GM18517 (cell line): ENCODE measurements around the gene P2RY6.
A peak's percentile ranks its signal among the peaks of the same experiment; 100 is the strongest.

Source experiments
- ATAC-seq: cut with Tn5 transposase; IDR thresholded peaks from one replicate; pipeline ENCODE4 v1.9.1; 2021; ENCODE audit warnings: mild to moderate bottlenecking, moderate library complexity; ENCODE audit not compliant: unreplicated experiment

The P2RY6 gene

GRCh38 chr11:73293356-73293936 is 21.3 kb downstream of the P2RY6 start:
- ATAC-seq = no peak

DNA sequence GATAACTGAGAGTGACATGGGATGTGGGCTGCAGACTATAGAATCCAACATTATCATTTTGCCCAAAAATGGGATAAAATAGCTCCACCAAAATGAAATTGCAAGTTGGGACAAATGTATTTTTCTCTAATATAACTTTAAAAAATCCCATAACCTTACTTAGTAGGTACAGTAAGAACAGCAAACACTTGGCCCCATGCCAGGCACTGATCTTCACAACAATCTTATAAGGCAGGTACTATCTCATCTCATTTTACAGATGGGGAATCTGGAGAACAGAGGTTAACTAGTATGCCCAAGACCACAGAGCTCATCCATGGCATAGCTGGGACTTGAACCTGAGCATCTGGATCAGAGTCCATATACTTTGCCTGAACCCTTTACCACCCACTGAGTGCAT is 22.5 kb downstream of the P2RY6 start:
- ATAC-seq = no peak

GRCh38 chr11:73295241-73295995 is 23.3 kb downstream of the P2RY6 start:
- no peak for ATAC-seq

GRCh38 chr11:73295996-73296318 is 23.8 kb downstream of the P2RY6 start:
- ATAC-seq = no peak

GRCh38 chr11:73296501-73297230 is 24.5 kb downstream of the P2RY6 start:
- ATAC-seq = no peak

DNA sequence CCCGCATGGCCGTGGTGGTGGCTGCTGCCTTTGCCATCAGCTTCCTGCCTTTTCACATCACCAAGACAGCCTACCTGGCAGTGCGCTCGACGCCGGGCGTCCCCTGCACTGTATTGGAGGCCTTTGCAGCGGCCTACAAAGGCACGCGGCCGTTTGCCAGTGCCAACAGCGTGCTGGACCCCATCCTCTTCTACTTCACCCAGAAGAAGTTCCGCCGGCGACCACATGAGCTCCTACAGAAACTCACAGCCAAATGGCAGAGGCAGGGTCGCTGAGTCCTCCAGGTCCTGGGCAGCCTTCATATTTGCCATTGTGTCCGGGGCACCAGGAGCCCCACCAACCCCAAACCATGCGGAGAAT is 25.1 kb downstream of the P2RY6 start:
- ATAC-seq = no peak

DNA sequence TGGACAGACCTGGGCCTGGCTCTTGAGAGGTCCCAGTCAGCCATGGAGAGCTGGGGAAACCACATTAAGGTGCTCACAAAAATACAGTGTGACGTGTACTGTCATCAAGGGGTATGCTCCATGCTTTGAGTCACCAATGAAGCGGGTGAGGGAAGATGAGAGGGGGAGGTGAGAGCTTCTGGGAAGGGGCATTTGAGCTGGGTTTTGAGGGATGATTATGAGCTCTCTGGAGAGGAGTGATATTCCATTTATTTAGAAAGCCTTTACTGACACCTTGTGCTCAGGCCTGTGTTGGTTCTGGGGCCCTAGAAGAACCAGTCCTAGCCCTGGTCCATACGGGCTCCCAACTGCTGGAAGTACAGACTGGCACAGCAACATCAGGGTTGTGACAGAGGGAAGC is 25.6 kb downstream of the P2RY6 start:
- no peak for ATAC-seq

GRCh38 chr11:73298233-73298632 is 26.1 kb downstream of the P2RY6 start:
- no peak for ATAC-seq

GRCh38 chr11:73299751-73300150 is 27.6 kb downstream of the P2RY6 start:
- ATAC-seq = no peak

DNA sequence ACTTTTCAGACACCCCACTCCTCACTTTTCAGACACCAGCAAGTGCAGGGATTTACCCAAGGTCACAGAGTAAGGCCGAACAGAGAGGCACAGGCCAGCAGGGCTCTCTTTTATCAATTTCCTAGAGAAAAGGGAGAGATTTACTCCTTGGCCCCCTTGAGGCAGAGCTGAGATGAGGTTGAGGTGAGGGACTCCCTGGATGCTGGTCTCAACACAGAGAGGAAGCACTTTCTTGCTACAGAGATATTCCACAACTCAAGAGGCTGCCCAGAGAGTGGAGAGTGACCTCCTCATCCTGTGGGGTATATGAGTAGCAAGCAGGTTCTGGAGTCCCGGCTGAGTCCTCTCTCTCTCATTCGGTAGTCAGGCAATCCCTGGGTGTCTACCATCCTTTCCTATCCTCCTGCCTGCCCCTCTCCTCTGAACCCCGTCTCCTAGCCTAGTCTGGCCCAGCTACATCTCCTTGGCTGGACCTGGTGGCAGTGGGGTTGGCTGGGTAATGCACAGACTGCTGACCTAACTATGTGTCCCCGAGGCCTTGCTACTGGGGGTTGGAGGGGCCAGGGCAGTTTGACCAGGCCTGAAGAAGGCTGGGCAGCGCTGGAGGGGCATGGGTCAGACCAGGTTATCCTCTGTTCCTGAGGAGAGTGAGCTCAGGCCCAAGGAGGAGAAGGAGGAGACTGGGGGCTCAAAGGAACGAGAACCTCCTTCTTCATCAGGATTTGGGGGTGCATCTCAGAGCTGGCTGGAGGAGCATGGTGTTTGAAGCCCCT is 34.1 kb downstream of the P2RY6 start:
- ATAC-seq = no peak

- no peak for ATAC-seq
Measured at GRCh38 chr11:73306977-73307322, 34.8 kb downstream of the P2RY6 start.

GRCh38 chr11:73307323-73308002 is 35.3 kb downstream of the P2RY6 start:
- ATAC-seq = peak; percentile 63

DNA sequence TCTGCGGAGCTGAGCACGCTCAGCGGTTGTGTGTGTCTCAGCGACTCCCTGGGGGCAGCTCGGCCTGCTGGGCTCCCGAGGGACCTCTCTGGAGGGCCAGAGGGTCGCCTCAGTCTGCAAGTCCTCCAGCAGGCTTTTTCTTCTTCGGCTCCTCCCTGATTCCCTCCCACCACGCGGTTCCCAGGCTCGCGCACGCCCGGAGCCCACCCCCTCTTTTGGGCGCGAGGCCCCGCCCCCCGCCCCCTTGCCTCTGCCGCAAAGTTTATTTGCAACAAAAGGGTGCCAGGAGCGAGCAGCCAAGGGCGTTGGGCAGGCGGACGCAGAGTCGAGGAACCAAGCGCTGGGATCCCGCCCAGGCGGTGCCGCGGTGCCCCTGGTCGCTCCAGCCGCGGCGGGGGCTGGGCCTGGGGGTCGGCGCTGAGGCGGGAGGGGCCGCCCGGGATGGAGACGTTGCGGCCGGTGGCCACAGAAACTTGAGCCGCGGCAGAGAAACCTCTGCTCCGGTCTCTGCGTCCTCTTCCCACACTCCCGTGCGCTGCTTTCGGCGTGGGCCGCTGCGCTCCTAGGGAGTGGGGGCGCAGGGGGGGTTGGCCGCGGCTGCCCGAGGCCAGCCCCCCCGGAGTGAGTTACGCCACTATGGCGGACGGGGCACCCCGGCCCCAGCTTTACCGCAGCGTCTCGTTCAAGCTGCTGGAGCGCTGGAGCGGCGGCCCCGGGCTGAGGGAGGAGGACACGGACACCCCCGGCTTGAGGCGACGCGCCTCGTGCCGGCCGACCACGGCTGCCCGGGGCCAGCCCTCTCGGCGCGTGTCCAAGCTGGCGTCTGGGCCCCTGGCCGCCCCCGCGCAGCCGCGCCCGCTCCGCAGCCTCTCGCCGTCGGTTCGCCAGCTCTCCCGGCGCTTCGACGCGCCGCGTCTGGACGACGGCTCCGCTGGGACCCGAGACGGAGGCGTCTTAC is 36.1 kb downstream of the P2RY6 start, which contains the start of gene ARHGEF17:
Gene ARHGEF17 (plus strand): TSS at position 274 of the 958 bp plus-strand sequence. CDS start 363 bp downstream, at position 637.
- ATAC-seq = peak; percentile 39

- ATAC-seq = no peak
Measured at GRCh38 chr11:73308961-73309919, 37.1 kb downstream of the P2RY6 start.

DNA sequence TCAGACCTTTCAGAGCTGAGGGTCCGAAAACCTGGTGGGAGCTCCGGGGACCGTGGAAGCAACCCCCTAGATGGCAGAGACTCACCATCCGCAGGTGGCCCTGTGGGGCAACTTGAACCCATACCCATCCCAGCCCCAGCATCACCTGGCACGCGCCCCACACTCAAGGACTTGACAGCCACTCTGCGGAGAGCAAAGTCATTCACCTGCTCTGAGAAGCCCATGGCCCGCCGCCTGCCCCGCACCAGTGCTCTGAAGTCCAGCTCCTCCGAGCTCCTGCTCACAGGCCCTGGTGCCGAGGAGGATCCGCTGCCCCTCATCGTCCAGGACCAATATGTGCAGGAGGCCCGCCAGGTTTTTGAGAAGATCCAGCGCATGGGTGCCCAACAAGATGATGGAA is 37.9 kb downstream of the P2RY6 start:
- no peak for ATAC-seq

- ATAC-seq = no peak
Measured at GRCh38 chr11:73310661-73311393, 38.7 kb downstream of the P2RY6 start.

GRCh38 chr11:73311394-73311869 is 39.3 kb downstream of the P2RY6 start:
- no peak for ATAC-seq

DNA sequence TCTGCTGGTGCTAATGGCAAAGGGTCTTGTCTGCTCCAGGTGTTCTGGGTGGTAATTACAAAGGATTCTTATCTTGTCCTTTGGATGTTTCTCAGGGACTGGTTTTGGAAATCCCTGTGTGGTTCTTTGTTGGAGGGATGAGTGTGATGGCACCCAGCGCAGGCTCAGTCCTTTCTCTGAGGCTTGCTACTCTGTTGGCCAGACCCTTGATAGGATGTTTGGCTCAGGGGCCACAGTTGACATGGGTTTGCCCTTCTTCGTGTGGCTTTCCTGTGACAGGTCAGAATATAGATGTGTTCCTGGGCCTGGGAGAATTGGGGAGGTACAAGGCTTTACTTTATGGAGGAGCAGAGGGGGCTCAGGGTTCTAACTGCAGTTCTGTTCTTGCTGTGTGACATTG is 39.9 kb downstream of the P2RY6 start:
- no peak for ATAC-seq
